MM.1S (cell line): ENCODE data around the gene TMC6.
"Not testable (repeated sequence)": the region's sequence is repeated elsewhere in the genome, so short reads cannot be mapped to it uniquely, and the experiment has no call there.

Experiments
- DNase-seq: peaks from one replicate; pipeline ENCODE4 v3.0.0-alpha.2; 2015
- H2AFZ ChIP-seq: fragments of 300-600 bp; sonication (generic); 2 replicates; pipeline ENCODE4 v1.6.0; 2016; ENCODE audit warnings: antibody characterized with exemption, low read length
- H3F3A ChIP-seq: fragments of 300-600 bp; sonication (generic); 2 replicates; pipeline ENCODE4 v1.6.1; 2016; ENCODE audit warnings: mild to moderate bottlenecking, antibody characterized with exemption, low read length, moderate library complexity, mixed read lengths; ENCODE audit not compliant: insufficient read depth
- H3K27ac ChIP-seq: fragments of 300-600 bp; sonication (generic); 2 replicates; pipeline ENCODE4 v1.5.1; 2016; ENCODE audit warnings: mild to moderate bottlenecking, low read length
- H3K27me3 ChIP-seq: fragments of 300-600 bp; sonication (generic); replicated peaks from 2 replicates; pipeline ENCODE4 v1.6.0; 2016; ENCODE audit warnings: low read length; ENCODE audit not compliant: insufficient read depth
- H3K36me3 ChIP-seq: fragments of 300-600 bp; sonication (generic); replicated peaks from 2 replicates; pipeline ENCODE4 v1.6.1; 2016; ENCODE audit warnings: mild to moderate bottlenecking, low read length, mixed read lengths; ENCODE audit not compliant: insufficient read depth
- H3K4me1 ChIP-seq: fragments of 300-600 bp; sonication (generic); 2 replicates; pipeline ENCODE4 v1.6.1; 2016; ENCODE audit warnings: low read length, mixed read lengths
- H3K4me2 ChIP-seq: fragments of 300-600 bp; sonication (generic); 2 replicates; pipeline ENCODE4 v1.6.0; 2016; ENCODE audit warnings: low read depth, low read length
- H3K4me3 ChIP-seq: fragments of 300-600 bp; sonication (generic); 2 replicates; pipeline ENCODE4 v1.5.1; 2016; ENCODE audit warnings: low read length, mixed read lengths
- H3K79me2 ChIP-seq: fragments of 300-600 bp; sonication (generic); 2 replicates; pipeline ENCODE4 v1.6.1; 2016; ENCODE audit warnings: mixed run types, low read length, mixed read lengths
- H3K9ac ChIP-seq: fragments of 300-600 bp; sonication (generic); 2 replicates; pipeline ENCODE4 v1.6.1; 2016; ENCODE audit warnings: low read length, mixed read lengths
- H3K9me2 ChIP-seq: fragments of 300-600 bp; sonication (generic); replicated peaks from 2 replicates; pipeline ENCODE4 v1.6.1; 2016; ENCODE audit warnings: mild to moderate bottlenecking, low read length, mixed read lengths; ENCODE audit not compliant: insufficient read depth
- H3K9me3 ChIP-seq: fragments of 300-600 bp; sonication (generic); replicated peaks from 2 replicates; pipeline ENCODE4 v1.6.1; 2016; ENCODE audit warnings: mild to moderate bottlenecking, low read length, mixed read lengths; ENCODE audit not compliant: insufficient read depth
- H4K20me1 ChIP-seq: fragments of 300-600 bp; sonication (generic); 2 replicates; pipeline ENCODE4 v1.6.1; 2016; ENCODE audit warnings: mild to moderate bottlenecking, low read length, moderate library complexity, mixed read lengths; ENCODE audit not compliant: insufficient read depth
- EZH2 ChIP-seq: fragments of 300-600 bp; sonication (generic); optimal IDR thresholded peaks from 2 replicates; pipeline ENCODE3; 2017; ENCODE audit warnings: low read depth, mild to moderate bottlenecking, antibody characterized with exemption, low read length, mixed read lengths
- EZH2phosphoT487 ChIP-seq: fragments of 300-600 bp; sonication (generic); IDR thresholded peaks from 2 replicates; pipeline ENCODE4 v1.6.1; 2018; ENCODE audit warnings: antibody characterized with exemption, low read length
- TF ChIP-seq, protein P1 (sequence below): fragments of 300-600 bp; sonication (generic); IDR thresholded peaks from 2 replicates; pipeline ENCODE4 v1.5.1; 2016; ENCODE audit warnings: antibody characterized with exemption, low read length, mixed read lengths

TMC6 gene

GRCh38 chr17:78086740-78087139, 41.8 kb downstream of the TMC6 start:
- H3K36me3 ChIP-seq, result no peaks in the 10 kb centered on the region; the same call in 1 of the 2 replicates
- H3K27ac ChIP-seq, result no peak overlapping the region
- H3K9ac ChIP-seq, result no peak overlapping the region

DNA sequence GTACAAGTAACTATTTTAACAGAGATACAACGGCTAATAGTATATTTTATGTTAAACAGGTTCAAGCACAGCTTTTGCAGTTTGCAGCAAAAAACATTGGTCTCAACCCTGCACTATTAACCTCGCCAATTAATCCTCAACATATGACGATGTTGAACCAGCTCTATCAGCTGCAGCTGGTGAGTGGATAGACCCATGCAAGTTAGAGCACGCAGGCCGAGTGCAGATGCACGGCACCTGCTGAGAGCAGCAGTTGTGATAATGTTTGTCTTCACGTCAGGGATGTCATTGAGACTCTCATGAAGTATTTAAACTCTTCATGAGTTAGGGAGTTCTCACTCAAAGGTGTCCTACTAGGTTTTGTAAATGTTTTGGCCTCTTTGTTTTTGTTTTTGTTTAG, 45.6 kb downstream of the TMC6 start:
- peak overlapping the region; percentile 14; the same call in 1 of the 2 replicates for H3K27ac ChIP-seq
- no peaks in the 10 kb centered on the region for H3K9me3 ChIP-seq
- no peak overlapping the region for H3K4me2 ChIP-seq
- H3K4me3 ChIP-seq, result no peak overlapping the region
- H3K27me3 ChIP-seq, result no peaks in the 10 kb centered on the region
- no peaks in the 10 kb centered on the region; the same call in 1 of the 2 replicates for H3F3A ChIP-seq
- H3K9ac ChIP-seq, result no peak overlapping the region
- TF ChIP-seq, protein P1, sequence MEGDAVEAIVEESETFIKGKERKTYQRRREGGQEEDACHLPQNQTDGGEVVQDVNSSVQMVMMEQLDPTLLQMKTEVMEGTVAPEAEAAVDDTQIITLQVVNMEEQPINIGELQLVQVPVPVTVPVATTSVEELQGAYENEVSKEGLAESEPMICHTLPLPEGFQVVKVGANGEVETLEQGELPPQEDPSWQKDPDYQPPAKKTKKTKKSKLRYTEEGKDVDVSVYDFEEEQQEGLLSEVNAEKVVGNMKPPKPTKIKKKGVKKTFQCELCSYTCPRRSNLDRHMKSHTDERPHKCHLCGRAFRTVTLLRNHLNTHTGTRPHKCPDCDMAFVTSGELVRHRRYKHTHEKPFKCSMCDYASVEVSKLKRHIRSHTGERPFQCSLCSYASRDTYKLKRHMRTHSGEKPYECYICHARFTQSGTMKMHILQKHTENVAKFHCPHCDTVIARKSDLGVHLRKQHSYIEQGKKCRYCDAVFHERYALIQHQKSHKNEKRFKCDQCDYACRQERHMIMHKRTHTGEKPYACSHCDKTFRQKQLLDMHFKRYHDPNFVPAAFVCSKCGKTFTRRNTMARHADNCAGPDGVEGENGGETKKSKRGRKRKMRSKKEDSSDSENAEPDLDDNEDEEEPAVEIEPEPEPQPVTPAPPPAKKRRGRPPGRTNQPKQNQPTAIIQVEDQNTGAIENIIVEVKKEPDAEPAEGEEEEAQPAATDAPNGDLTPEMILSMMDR, result no peak
- TF ChIP-seq EZH2phosphoT487, result no peak
- no peak for TF ChIP-seq EZH2
- no peaks in the 10 kb centered on the region for H3K9me2 ChIP-seq
- peaks cover 15% of the 10 kb centered on the region for H3K4me1 ChIP-seq
- H2AFZ ChIP-seq, result no peak overlapping the region
- H4K20me1 ChIP-seq, result no peaks in the 10 kb centered on the region
- no peak for DNase-seq
- H3K36me3 ChIP-seq, result no peaks in the 10 kb centered on the region; the same call in 1 of the 2 replicates
- H3K79me2 ChIP-seq, result no peaks in the 10 kb centered on the region

More at GRCh38 chr17:78086740-78087139, 41.8 kb downstream of the TMC6 start:
- H3K9me2 ChIP-seq, result no peaks in the 10 kb centered on the region
- H3K4me3 ChIP-seq, result no peak overlapping the region
- peaks cover 11% of the 10 kb centered on the region for H3K4me1 ChIP-seq
- no peak overlapping the region for H2AFZ ChIP-seq
- no peaks in the 10 kb centered on the region for H3K9me3 ChIP-seq
- H3K27me3 ChIP-seq, result no peaks in the 10 kb centered on the region
- H3K4me2 ChIP-seq, result no peak overlapping the region
- H3K79me2 ChIP-seq, result no peaks in the 10 kb centered on the region
- no peaks in the 10 kb centered on the region; the same call in 1 of the 2 replicates for H3F3A ChIP-seq
- no peak for DNase-seq
- no peaks in the 10 kb centered on the region for H4K20me1 ChIP-seq
- TF ChIP-seq EZH2phosphoT487, result no peak
- TF ChIP-seq, protein P1, result no peak
- TF ChIP-seq EZH2, result no peak

- H3K9me2 ChIP-seq, H3K9ac ChIP-seq, H3K4me3 ChIP-seq, H3K27ac ChIP-seq, H2AFZ ChIP-seq, H3F3A ChIP-seq, H3K36me3 ChIP-seq, H3K27me3 ChIP-seq, H3K9me3 ChIP-seq, DNase-seq, H3K4me2 ChIP-seq, H3K79me2 ChIP-seq, H4K20me1 ChIP-seq: not testable (repeated sequence)
- H3K4me1 ChIP-seq, result peaks cover 15% of the 10 kb centered on the region
Observed at GRCh38 chr17:78082355-78082872, 46.1 kb downstream of the TMC6 start.

- DNase-seq, result no peak
- TF ChIP-seq, protein P1, result no peak
- TF ChIP-seq EZH2phosphoT487 (no peak), EZH2 (no peak)
- H3K27me3 ChIP-seq, result no peaks in the 10 kb centered on the region
- peaks cover 15% of the 10 kb centered on the region for H3K4me1 ChIP-seq
- H3F3A ChIP-seq, result no peaks in the 10 kb centered on the region; the same call in 1 of the 2 replicates
- no peak overlapping the region for H2AFZ ChIP-seq
- no peak overlapping the region for H3K9ac ChIP-seq
- H3K27ac ChIP-seq, result no peak overlapping the region
- no peaks in the 10 kb centered on the region for H3K9me2 ChIP-seq
- no peaks in the 10 kb centered on the region for H4K20me1 ChIP-seq
- H3K9me3 ChIP-seq, result no peaks in the 10 kb centered on the region
- H3K4me2 ChIP-seq, result peak overlapping the region; percentile 0; the same call in 1 of the 2 replicates
- H3K36me3 ChIP-seq, result no peaks in the 10 kb centered on the region
- H3K79me2 ChIP-seq, result no peaks in the 10 kb centered on the region
- H3K4me3 ChIP-seq, result no peak overlapping the region
Observed at GRCh38 chr17:78081551-78081950, 47.0 kb downstream of the TMC6 start.
